DOHH2 (cell line): ENCODE measurements around the gene CARD11.

Experiments used
- H3F3A ChIP-seq: fragments of 200-600 bp; sonication (generic), shearing (Covaris generic); 2 replicates; pipeline ENCODE4 v1.6.0; 2016; ENCODE audit warnings: antibody characterized with exemption, mild to moderate bottlenecking; ENCODE audit not compliant: control insufficient read depth, insufficient read depth
- H3K27ac ChIP-seq: fragments of 200-600 bp; sonication (generic); 2 replicates; pipeline ENCODE4 v1.5.1; 2014; ENCODE audit warnings: low read depth, mild to moderate bottlenecking, low read length, moderate library complexity
- H3K27me3 ChIP-seq: fragments of 200-600 bp; sonication (generic); 2 replicates; pipeline ENCODE4 v1.6.1; 2014; ENCODE audit warnings: mild to moderate bottlenecking, low read length, mixed read lengths; ENCODE audit not compliant: control insufficient read depth
- H3K36me3 ChIP-seq: fragments of 200-600 bp; sonication (generic); 2 replicates; pipeline ENCODE4 v1.6.1; 2014; ENCODE audit warnings: mild to moderate bottlenecking, low read length, moderate library complexity, mixed read lengths; ENCODE audit not compliant: control insufficient read depth
- H3K4me1 ChIP-seq: fragments of 200-600 bp; sonication (generic); 2 replicates; pipeline ENCODE4 v1.6.1; 2014; ENCODE audit warnings: mild to moderate bottlenecking, low read length, mixed read lengths; ENCODE audit not compliant: control insufficient read depth
- H3K4me2 ChIP-seq: fragments of 200-600 bp; sonication (generic); 2 replicates; pipeline ENCODE4 v1.6.0; 2014; ENCODE audit warnings: mild to moderate bottlenecking, low read length, moderate library complexity
- H3K4me3 ChIP-seq: fragments of 200-600 bp; sonication (generic); 2 replicates; pipeline ENCODE4 v1.5.1; 2014; ENCODE audit warnings: mild to moderate bottlenecking, low read length, mixed read lengths
- H3K79me2 ChIP-seq: fragments of 200-600 bp; sonication (generic); 2 replicates; pipeline ENCODE4 v1.6.1; 2014; ENCODE audit warnings: mild to moderate bottlenecking, low read length, mixed read lengths; ENCODE audit not compliant: control insufficient read depth
- H3K9me2 ChIP-seq: fragments of 200-600 bp; sonication (generic); replicated peaks from 2 replicates; pipeline ENCODE4 v1.6.1; 2014; ENCODE audit warnings: mild to moderate bottlenecking, low read length, mixed read lengths; ENCODE audit not compliant: control insufficient read depth
- H3K9me3 ChIP-seq: fragments of 200-600 bp; sonication (generic); 2 replicates; pipeline ENCODE4 v1.6.1; 2014; ENCODE audit warnings: antibody characterized with exemption, low read length, mixed read lengths; ENCODE audit not compliant: control insufficient read depth, insufficient read depth
- H4K20me1 ChIP-seq: fragments of 200-600 bp; sonication (generic); 2 replicates; pipeline ENCODE4 v1.6.0; 2014; ENCODE audit warnings: low read depth, mild to moderate bottlenecking, antibody characterized with exemption, low read length, moderate library complexity; ENCODE audit not compliant: control insufficient read depth, insufficient read depth
- CTCF ChIP-seq: fragments of 200-600 bp; sonication (generic); IDR thresholded peaks from one replicate; pipeline ENCODE4 v1.5.1; 2014; ENCODE audit warnings: antibody characterized with exemption, mild to moderate bottlenecking, low read depth, low read length; ENCODE audit not compliant: poor library complexity, severe bottlenecking
- EZH2phosphoT487 ChIP-seq: fragments of 200-600 bp; sonication (generic); IDR thresholded peaks from 2 replicates; pipeline ENCODE4 v1.6.1; 2017; ENCODE audit warnings: borderline replicate concordance, mild to moderate bottlenecking, antibody characterized with exemption, low read length, moderate library complexity, mixed read lengths

CARD11 gene

GRCh38 chr7:2893411-2893861 lies 150.2 kb downstream of the CARD11 start:
- Histone ChIP-seq H3K4me1 (peaks cover 62% of the 10 kb centered on the region), H3K36me3 (no peaks in the 10 kb centered on the region), H3K79me2 (no peaks in the 10 kb centered on the region), H3K9me2 (no peaks in the 10 kb centered on the region), H3K27me3 (no peaks in the 10 kb centered on the region), H3K27ac (peak overlapping the region; percentile 95), H3K4me3 (peak overlapping the region; percentile 73), H3F3A (peaks cover 22% of the 10 kb centered on the region), H3K9me3 (no peaks in the 10 kb centered on the region), H4K20me1 (no peaks in the 10 kb centered on the region), H3K4me2 (peak overlapping the region; percentile 91)
- TF ChIP-seq CTCF, result no peak
- TF ChIP-seq EZH2phosphoT487, result no peak

- peak overlapping the region; percentile 73 for H3K4me3 ChIP-seq
- H3K9me2 ChIP-seq, result no peaks in the 10 kb centered on the region
- no peaks in the 10 kb centered on the region for H3K36me3 ChIP-seq
- no peaks in the 10 kb centered on the region for H3K27me3 ChIP-seq
- H4K20me1 ChIP-seq, result no peaks in the 10 kb centered on the region
- TF ChIP-seq EZH2phosphoT487 (no peak), CTCF (no peak)
- H3K9me3 ChIP-seq, result no peaks in the 10 kb centered on the region
- peaks cover 22% of the 10 kb centered on the region for H3F3A ChIP-seq
- peak overlapping the region; percentile 95 for H3K27ac ChIP-seq
- H3K4me1 ChIP-seq, result peaks cover 62% of the 10 kb centered on the region
- peak overlapping the region; percentile 91 for H3K4me2 ChIP-seq
- H3K79me2 ChIP-seq, result no peaks in the 10 kb centered on the region
These were observed 151.1 kb downstream of the CARD11 start for GRCh38 chr7:2892549-2892948.

- H3F3A ChIP-seq, result peaks cover 2% of the 10 kb centered on the region; the same call in 1 of the 2 replicates
- no peak overlapping the region for H3K27ac ChIP-seq
- no peaks in the 10 kb centered on the region for H3K27me3 ChIP-seq
- H3K4me3 ChIP-seq, result no peak overlapping the region
- H3K9me2 ChIP-seq, result no peaks in the 10 kb centered on the region
- H3K4me1 ChIP-seq, result peaks cover 32% of the 10 kb centered on the region
- no peaks in the 10 kb centered on the region for H4K20me1 ChIP-seq
- H3K9me3 ChIP-seq, result no peaks in the 10 kb centered on the region
- H3K4me2 ChIP-seq, result no peak overlapping the region
- no peaks in the 10 kb centered on the region for H3K79me2 ChIP-seq
- no peaks in the 10 kb centered on the region for H3K36me3 ChIP-seq
- TF ChIP-seq CTCF (no peak), EZH2phosphoT487 (no peak)
These were observed 155.9 kb downstream of the CARD11 start for GRCh38 chr7:2887816-2888215.

- H3K36me3 ChIP-seq, result no peaks in the 10 kb centered on the region
- TF ChIP-seq CTCF (peak; percentile 98), EZH2phosphoT487 (no peak)
- no peak overlapping the region for H3K27ac ChIP-seq
- H3K9me2 ChIP-seq, result no peaks in the 10 kb centered on the region
- H4K20me1 ChIP-seq, result no peaks in the 10 kb centered on the region
- peaks cover 23% of the 10 kb centered on the region for H3K4me1 ChIP-seq
- H3K4me3 ChIP-seq, result no peak overlapping the region
- H3K9me3 ChIP-seq, result no peaks in the 10 kb centered on the region
- H3K79me2 ChIP-seq, result no peaks in the 10 kb centered on the region
- no peaks in the 10 kb centered on the region for H3F3A ChIP-seq
- no peak overlapping the region for H3K4me2 ChIP-seq
- H3K27me3 ChIP-seq, result no peaks in the 10 kb centered on the region
These were observed 156.8 kb downstream of the CARD11 start for GRCh38 chr7:2886900-2887299.
